GM12874 (cell line): ENCODE results near the gene ALDH1B1.

Source experiments
- TF ChIP-seq, protein P1 (sequence below): IDR thresholded peaks from 2 replicates; pipeline ENCODE4 v1.5.1; 2011; ENCODE audit warnings: low read depth, mild to moderate bottlenecking, control low read depth, low read length, moderate library complexity; ENCODE audit not compliant: insufficient read depth

The ALDH1B1 gene

GRCh38 chr9:38401994-38402393, 9.5 kb downstream of the ALDH1B1 start:
- TF ChIP-seq, protein P1, sequence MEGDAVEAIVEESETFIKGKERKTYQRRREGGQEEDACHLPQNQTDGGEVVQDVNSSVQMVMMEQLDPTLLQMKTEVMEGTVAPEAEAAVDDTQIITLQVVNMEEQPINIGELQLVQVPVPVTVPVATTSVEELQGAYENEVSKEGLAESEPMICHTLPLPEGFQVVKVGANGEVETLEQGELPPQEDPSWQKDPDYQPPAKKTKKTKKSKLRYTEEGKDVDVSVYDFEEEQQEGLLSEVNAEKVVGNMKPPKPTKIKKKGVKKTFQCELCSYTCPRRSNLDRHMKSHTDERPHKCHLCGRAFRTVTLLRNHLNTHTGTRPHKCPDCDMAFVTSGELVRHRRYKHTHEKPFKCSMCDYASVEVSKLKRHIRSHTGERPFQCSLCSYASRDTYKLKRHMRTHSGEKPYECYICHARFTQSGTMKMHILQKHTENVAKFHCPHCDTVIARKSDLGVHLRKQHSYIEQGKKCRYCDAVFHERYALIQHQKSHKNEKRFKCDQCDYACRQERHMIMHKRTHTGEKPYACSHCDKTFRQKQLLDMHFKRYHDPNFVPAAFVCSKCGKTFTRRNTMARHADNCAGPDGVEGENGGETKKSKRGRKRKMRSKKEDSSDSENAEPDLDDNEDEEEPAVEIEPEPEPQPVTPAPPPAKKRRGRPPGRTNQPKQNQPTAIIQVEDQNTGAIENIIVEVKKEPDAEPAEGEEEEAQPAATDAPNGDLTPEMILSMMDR = no peak

DNA sequence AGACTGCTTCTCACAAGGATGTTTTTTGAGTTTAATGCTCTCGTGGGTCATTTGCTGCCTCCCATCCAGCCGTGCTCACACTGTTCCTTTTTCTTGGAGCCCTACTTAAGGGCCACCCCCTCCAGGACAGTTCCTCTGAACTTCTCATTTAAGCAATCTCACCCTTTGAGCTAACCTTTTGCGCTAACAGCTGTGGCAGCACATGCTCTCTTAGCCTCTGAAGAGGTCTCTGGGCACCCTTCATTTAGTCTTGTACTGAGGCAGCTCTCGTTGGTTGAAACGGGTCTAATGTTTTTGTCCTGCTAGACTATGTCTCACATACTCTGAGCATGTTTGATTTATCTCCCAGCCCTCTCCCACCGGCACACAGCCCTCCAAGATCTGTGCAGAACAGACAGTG, 11.8 kb downstream of the ALDH1B1 start:
- TF ChIP-seq, protein P1 = no peak

DNA sequence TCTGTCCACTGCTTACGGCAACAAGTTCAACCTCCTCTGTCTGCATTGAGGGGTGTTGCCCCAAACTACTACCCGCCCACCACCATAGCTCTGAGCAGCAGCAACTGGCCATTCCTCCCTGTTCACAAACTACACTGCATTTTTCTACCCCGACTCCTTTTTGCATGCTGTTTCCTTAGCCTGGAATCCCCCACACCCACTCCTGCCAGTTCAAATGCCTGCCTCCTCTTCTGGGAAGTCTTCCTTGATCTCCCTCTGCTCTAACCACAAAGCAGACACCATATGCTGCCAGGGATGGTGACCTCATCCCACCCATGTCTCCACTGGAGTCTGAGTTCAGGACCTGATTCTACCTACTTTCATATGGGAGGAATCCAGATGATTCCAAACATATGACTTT, 13.3 kb downstream of the ALDH1B1 start:
- TF ChIP-seq, protein P1 = no peak

DNA sequence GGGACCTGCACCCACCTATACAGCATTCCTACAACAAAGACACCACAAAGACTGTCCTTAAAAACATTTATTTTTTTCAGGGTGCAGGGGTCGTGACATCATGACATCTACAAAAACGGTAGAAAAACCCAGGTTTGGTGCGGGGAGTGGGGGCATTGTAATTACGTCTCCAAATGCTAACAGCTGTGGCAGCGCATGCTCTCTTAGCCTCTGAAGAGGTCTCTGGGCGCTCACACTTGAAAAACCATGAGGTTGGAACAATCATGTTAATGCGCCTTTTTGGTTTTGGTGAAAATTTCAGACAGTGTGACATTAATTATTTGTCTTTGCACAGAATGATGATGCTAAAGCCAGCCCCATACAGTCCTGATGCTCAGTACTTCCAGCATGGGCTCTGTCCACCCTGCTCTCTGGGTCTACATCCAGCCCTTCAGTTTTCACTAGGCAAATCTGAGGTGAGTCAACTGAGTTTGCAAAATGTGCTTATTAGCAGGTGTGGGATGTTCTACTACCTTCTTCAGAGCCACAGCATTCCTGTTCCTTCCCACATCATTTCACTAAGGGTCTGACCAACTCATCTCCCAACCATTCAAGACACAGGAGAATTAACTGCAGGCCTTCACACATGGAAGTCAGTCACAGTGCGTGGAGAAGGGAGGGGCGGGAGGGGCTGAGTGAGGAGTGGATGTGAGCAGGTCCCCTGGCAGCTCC, 14.1 kb downstream of the ALDH1B1 start:
- TF ChIP-seq, protein P1 = no peak

DNA sequence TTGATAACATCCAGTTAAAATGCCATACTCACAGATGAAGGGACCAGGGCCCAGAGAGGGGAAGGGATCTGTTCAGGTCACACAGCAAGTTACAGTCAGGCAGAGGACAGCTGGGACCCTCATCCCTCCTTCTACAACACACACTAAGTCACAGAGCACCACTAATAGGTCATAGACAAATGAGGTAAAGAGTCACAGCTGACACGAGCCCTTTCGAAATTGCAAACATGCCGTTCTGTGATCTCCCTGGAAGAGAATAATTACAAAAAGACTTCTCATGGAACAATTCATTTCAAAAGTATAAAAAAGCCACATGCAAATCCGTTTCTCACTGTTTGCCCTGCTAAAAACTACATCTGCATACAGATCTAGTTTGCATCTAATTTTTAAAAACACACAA, 16.2 kb downstream of the ALDH1B1 start:
- TF ChIP-seq, protein P1 = no peak

DNA sequence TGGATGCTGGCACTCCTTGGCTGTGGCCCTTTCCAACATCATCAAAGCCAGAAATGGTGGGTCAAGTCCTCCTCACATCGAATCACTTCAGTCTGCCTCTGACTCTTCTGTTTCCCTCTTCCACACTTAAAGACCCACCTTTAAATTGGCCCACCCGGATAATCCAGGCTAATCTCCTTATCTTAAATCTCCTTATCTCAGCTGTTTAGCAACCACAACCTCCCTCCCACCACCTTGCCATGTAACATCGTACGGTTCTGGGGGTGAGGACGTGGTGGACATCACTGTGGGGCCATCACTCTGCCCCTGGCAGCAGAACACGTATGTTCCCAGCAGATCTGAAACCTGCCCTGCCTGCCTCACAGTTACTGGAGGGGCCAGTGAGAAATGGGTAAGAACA, 20.2 kb downstream of the ALDH1B1 start:
- TF ChIP-seq, protein P1 = no peak

GRCh38 chr9:38413283-38413682, 20.8 kb downstream of the ALDH1B1 start:
- TF ChIP-seq, protein P1 = no peak
